HepG2 (cell line): ENCODE data around the gene SGF29. TPM values are rescaled to one million over a fixed set of nuclear protein-coding genes. Genes with fewer than 3 reads are reported as not detected.

Experiments used
- CC2D1A ChIP-seq: sonication (generic); formaldehyde crosslinking; IDR thresholded peaks from 2 replicates; pipeline ENCODE4 v1.8.1; 2023; ENCODE audit warnings: mild to moderate bottlenecking, missing genetic modification reagents
- GABPA ChIP-seq, 2 experiments: IDR thresholded peaks; 2 replicates each; pipeline ENCODE4 v1.6.1; 2011 to 2016; ENCODE audit warnings: low read depth in 2 of 2, low read length in 1 of 2, missing biosample characterization in 1 of 2, missing genetic modification characterization in 1 of 2
- GPN1 ChIP-seq: sonication (generic); formaldehyde crosslinking; IDR thresholded peaks from 2 replicates; pipeline ENCODE4 v1.5.1; 2020; ENCODE audit warnings: missing genetic modification reagents, borderline replicate concordance
- HDAC1 ChIP-seq: sonication (generic); formaldehyde crosslinking; IDR thresholded peaks from 2 replicates; pipeline ENCODE4 v1.5.1; 2020; ENCODE audit warnings: mild to moderate bottlenecking, missing genetic modification reagents
- HIVEP1 ChIP-seq: sonication (generic); formaldehyde crosslinking; IDR thresholded peaks from 2 replicates; pipeline ENCODE4 v1.4.0; 2020; ENCODE audit warnings: mild to moderate bottlenecking, missing genetic modification reagents
- MXI1 ChIP-seq: IDR thresholded peaks from 3 replicates; pipeline ENCODE4 v1.6.1; 2012; ENCODE audit warnings: low read depth, low read length, inconsistent platforms, borderline replicate concordance
- MYC ChIP-seq: sonication (generic); formaldehyde crosslinking; IDR thresholded peaks from 2 replicates; pipeline ENCODE4 v1.9.0; 2021; ENCODE audit warnings: missing genetic modification reagents, borderline replicate concordance
- YEATS4 ChIP-seq: sonication (generic); formaldehyde crosslinking; IDR thresholded peaks from 2 replicates; pipeline ENCODE4 v1.4.0; 2020; ENCODE audit warnings: missing genetic modification reagents, borderline replicate concordance
- ZBTB7B ChIP-seq: sonication (generic); formaldehyde crosslinking; IDR thresholded peaks from 2 replicates; pipeline ENCODE4 v1.4.0; 2020; ENCODE audit warnings: missing genetic modification reagents
- ZNF124 ChIP-seq: sonication (generic); formaldehyde crosslinking; IDR thresholded peaks from 2 replicates; pipeline ENCODE4 v1.4.0; 2020; ENCODE audit warnings: missing genetic modification reagents
- ZNF224 ChIP-seq: sonication (generic); formaldehyde crosslinking; IDR thresholded peaks from 2 replicates; pipeline ENCODE4 v1.5.0; 2020; ENCODE audit warnings: mild to moderate bottlenecking, missing genetic modification reagents
- ZNF251 ChIP-seq: sonication (generic); formaldehyde crosslinking; IDR thresholded peaks from 2 replicates; pipeline ENCODE4 v1.9.0; 2021; ENCODE audit warnings: mild to moderate bottlenecking, missing genetic modification reagents
- ZNF383 ChIP-seq: sonication (generic); formaldehyde crosslinking; IDR thresholded peaks from 2 replicates; pipeline ENCODE4 v1.4.0; 2020; ENCODE audit warnings: missing genetic modification reagents, mild to moderate bottlenecking, borderline replicate concordance
- ZNF441 ChIP-seq: sonication (generic); formaldehyde crosslinking; IDR thresholded peaks from 2 replicates; pipeline ENCODE4 v1.7.0; 2021; ENCODE audit warnings: missing genetic modification reagents, borderline replicate concordance
- ZNF550 ChIP-seq: sonication (generic); formaldehyde crosslinking; IDR thresholded peaks from 2 replicates; pipeline ENCODE4 v1.4.0; 2020; ENCODE audit warnings: mild to moderate bottlenecking, missing genetic modification reagents, borderline replicate concordance
- ZNF615 ChIP-seq: sonication (generic); formaldehyde crosslinking; IDR thresholded peaks from 2 replicates; pipeline ENCODE4 v1.5.0; 2020; ENCODE audit warnings: mild to moderate bottlenecking, missing genetic modification reagents, borderline replicate concordance
- polyA plus RNA-seq, 8 experiments: library from polyadenylated mRNA; depleted of rRNA in 3 of 8; stranded (reverse) in 7 of 8; unstranded in 1 of 8; fragments of >200 nt; fragmentation: Illumina TruSeq in 4 of 8; extraction: Trizol in 4 of 8; gene quantifications; 2 replicates each; pipeline versions ENCODE4 v1.2.1 to v1.2.3, GENCODE V29; 2011 to 2016; ENCODE audit warnings: low read depth in 4 of 8, missing spikeins in 1 of 8, mixed read lengths in 1 of 8; ENCODE audit not compliant: insufficient read depth in 1 of 8
- total RNA-seq, 5 experiments: library from RNA; depleted of rRNA; stranded (reverse); fragments of >200 nt; fragmentation: Illumina TruSeq; extraction: Trizol; gene quantifications; 2 replicates each; pipeline ENCODE4 v1.2.3, GENCODE V29; 2016; ENCODE audit warnings: low read depth in 1 of 5
- TF ChIP-seq, protein P1 (sequence below): IDR thresholded peaks from 2 replicates; pipeline ENCODE4 v1.6.1; 2016
- TF ChIP-seq, protein P2 (sequence below): IDR thresholded peaks from 2 replicates; pipeline ENCODE4 v1.6.1; 2012; ENCODE audit warnings: low read depth, low read length, improper control_type of control experiment
- TF ChIP-seq, protein P3 (sequence below): sonication (generic); formaldehyde crosslinking; IDR thresholded peaks from 2 replicates; pipeline ENCODE4 v1.5.1; 2020; ENCODE audit warnings: mild to moderate bottlenecking, moderate library complexity, missing genetic modification reagents
- TF ChIP-seq, protein P4 (sequence below): sonication (generic); formaldehyde crosslinking; IDR thresholded peaks from 2 replicates; pipeline ENCODE4 v1.8.1; 2023; ENCODE audit warnings: mild to moderate bottlenecking, missing genetic modification reagents
- TF ChIP-seq, protein P5 (sequence below): IDR thresholded peaks from 2 replicates; pipeline ENCODE4 v1.6.1; 2018; ENCODE audit warnings: missing genetic modification reagents, mild to moderate bottlenecking, missing compliant biosample characterization

SGF29 gene
- total and polyA plus RNA-seq, 2 of the 13 experiments (the other 11 are each of a cell fraction or from before 2014, with no cell fraction given) = 5.0 to 29.4 TPM

DNA sequence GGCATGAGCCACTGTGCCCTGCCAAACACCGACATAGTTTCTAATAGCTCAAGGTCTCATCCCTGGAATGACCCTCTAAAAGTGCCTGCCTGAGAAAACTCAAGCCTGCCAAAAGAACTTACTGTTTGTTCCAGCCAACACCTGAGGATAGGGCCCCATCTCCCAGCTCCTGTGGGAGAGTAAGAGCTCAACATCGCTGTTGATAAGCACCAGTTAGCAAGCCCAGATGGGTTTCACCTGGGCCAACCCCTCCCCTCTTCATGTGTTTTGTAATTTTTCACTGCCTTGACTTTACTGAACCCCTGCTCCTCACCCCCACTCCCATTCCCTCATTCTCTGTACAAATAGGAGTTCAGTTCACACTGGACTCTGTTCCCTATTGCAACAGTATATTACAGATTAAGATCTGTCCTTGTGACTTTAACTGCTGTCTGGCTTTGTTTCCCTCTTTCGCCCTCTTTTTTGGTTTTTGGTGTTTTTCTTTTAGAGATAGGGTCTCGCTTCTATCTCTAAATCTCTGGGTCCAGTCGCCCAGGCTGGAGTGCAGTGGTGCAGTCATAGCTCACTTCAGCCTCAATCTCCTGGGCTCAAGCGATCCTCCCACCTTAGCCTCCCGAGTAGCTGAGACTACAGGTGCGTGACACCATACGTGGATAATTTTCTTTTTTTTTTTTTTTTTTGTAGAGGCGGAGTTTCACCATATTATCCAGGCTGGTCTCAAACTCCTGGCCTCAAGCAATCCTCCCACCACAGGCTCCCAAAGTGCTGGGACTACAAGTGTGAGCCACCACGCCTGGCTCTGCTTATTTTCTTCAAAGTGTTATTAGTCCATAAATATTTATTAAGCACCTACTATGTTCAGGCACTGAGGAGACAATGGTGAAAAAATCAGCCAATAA, 27.3 kb upstream of the SGF29 start (continued):
- TF ChIP-seq, protein P1, sequence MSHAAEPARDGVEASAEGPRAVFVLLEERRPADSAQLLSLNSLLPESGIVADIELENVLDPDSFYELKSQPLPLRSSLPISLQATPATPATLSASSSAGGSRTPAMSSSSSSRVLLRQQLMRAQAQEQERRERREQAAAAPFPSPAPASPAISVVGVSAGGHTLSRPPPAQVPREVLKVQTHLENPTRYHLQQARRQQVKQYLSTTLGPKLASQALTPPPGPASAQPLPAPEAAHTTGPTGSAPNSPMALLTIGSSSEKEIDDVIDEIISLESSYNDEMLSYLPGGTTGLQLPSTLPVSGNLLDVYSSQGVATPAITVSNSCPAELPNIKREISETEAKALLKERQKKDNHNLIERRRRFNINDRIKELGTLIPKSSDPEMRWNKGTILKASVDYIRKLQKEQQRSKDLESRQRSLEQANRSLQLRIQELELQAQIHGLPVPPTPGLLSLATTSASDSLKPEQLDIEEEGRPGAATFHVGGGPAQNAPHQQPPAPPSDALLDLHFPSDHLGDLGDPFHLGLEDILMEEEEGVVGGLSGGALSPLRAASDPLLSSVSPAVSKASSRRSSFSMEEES (CRISPR knock-in tag) = peak; percentile 98
- no peak for TF ChIP-seq ZNF251 (CRISPR knock-in tag)
- peak; percentile 96 for TF ChIP-seq ZNF224 (CRISPR knock-in tag)
- TF ChIP-seq GABPA (IDR thresholded peaks at IDR 0.05; ENCODE audit: low read depth, low read length) = no peak
- 0 out of 2 replicates have a peak, but pooled peaks have one; percentile 35 for TF ChIP-seq GABPA (CRISPR knock-in tag; IDR thresholded peaks at IDR 0.05; ENCODE audit: low read depth)
- TF ChIP-seq, protein P2, sequence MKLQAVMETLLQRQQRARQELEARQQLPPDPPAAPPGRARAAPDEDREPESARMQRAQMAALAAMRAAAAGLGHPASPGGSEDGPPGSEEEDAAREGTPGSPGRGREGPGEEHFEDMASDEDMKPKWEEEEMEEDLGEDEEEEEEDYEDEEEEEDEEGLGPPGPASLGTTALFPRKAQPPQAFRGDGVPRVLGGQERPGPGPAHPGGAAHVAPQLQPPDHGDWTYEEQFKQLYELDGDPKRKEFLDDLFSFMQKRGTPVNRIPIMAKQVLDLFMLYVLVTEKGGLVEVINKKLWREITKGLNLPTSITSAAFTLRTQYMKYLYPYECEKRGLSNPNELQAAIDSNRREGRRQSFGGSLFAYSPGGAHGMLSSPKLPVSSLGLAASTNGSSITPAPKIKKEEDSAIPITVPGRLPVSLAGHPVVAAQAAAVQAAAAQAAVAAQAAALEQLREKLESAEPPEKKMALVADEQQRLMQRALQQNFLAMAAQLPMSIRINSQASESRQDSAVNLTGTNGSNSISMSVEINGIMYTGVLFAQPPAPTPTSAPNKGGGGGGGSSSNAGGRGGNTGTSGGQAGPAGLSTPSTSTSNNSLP = peak; percentile 94
- TF ChIP-seq ZNF124 (CRISPR knock-in tag) = peak; percentile 96
- 0 out of 2 replicates have a peak, but pooled peaks have one; percentile 77 for TF ChIP-seq ZNF383 (CRISPR knock-in tag)
- TF ChIP-seq ZBTB7B (CRISPR knock-in tag) = peak; percentile 88; the same call in 1 of the 2 replicates
- TF ChIP-seq ZNF441 (CRISPR knock-in tag) = peak; percentile 70; the same call in 1 of the 2 replicates
- TF ChIP-seq, protein P3, sequence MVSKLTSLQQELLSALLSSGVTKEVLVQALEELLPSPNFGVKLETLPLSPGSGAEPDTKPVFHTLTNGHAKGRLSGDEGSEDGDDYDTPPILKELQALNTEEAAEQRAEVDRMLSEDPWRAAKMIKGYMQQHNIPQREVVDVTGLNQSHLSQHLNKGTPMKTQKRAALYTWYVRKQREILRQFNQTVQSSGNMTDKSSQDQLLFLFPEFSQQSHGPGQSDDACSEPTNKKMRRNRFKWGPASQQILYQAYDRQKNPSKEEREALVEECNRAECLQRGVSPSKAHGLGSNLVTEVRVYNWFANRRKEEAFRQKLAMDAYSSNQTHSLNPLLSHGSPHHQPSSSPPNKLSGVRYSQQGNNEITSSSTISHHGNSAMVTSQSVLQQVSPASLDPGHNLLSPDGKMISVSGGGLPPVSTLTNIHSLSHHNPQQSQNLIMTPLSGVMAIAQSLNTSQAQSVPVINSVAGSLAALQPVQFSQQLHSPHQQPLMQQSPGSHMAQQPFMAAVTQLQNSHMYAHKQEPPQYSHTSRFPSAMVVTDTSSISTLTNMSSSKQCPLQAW = peak; percentile 89
- TF ChIP-seq, protein P4, sequence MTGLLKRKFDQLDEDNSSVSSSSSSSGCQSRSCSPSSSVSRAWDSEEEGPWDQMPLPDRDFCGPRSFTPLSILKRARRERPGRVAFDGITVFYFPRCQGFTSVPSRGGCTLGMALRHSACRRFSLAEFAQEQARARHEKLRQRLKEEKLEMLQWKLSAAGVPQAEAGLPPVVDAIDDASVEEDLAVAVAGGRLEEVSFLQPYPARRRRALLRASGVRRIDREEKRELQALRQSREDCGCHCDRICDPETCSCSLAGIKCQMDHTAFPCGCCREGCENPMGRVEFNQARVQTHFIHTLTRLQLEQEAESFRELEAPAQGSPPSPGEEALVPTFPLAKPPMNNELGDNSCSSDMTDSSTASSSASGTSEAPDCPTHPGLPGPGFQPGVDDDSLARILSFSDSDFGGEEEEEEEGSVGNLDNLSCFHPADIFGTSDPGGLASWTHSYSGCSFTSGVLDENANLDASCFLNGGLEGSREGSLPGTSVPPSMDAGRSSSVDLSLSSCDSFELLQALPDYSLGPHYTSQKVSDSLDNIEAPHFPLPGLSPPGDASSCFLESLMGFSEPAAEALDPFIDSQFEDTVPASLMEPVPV (CRISPR knock-in tag) = peak; percentile 82; the same call in 1 of the 2 replicates
- TF ChIP-seq HIVEP1 (CRISPR knock-in tag) = peak; percentile 34; the same call in 1 of the 2 replicates
- TF ChIP-seq HDAC1 = peak; percentile 86
- TF ChIP-seq ZNF615 = no peak
- TF ChIP-seq GPN1 (CRISPR knock-in tag) = no peak
- TF ChIP-seq CC2D1A (CRISPR knock-in tag) = no peak
- TF ChIP-seq MXI1 = peak; percentile 53; the same call in 1 of the 3 replicates
- no peak for TF ChIP-seq MYC
- no peak; the same call in 1 of the 2 replicates for TF ChIP-seq ZNF550
- TF ChIP-seq, protein P5, sequence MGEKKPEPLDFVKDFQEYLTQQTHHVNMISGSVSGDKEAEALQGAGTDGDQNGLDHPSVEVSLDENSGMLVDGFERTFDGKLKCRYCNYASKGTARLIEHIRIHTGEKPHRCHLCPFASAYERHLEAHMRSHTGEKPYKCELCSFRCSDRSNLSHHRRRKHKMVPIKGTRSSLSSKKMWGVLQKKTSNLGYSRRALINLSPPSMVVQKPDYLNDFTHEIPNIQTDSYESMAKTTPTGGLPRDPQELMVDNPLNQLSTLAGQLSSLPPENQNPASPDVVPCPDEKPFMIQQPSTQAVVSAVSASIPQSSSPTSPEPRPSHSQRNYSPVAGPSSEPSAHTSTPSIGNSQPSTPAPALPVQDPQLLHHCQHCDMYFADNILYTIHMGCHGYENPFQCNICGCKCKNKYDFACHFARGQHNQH = peak; percentile 87
- TF ChIP-seq YEATS4 = peak; percentile 52; the same call in 1 of the 2 replicates
